Natural killer cell treated with Interleukin-12 subunit alpha and Interleukin-12 subunit beta and Interleukin-15 and Interleukin-18, amount 100 ng/mL, for 72 hours (primary cell): ENCODE data around the gene TMEM181. TPM values are rescaled to one million over a fixed set of nuclear protein-coding genes. Genes with fewer than 3 reads are reported as not detected.
"Not testable (repeated sequence)": the region's sequence is repeated elsewhere in the genome, so short reads cannot be mapped to it uniquely, and the experiment has no call there.

Source experiments
- ATAC-seq, 2 donors: fragments of 150-1000 bp; cut with Tn5 transposase in 1 of 2; sonication (Bioruptor Pico), chemical (Tn5 transposase) in 1 of 2; 2 replicates each; pipeline ENCODE4 v1.10.0; 2021
- DNase-seq: peaks from one replicate; pipeline ENCODE4 v3.0.0; 2022; ENCODE audit warnings: low spot score
- H3K27ac Mint-ChIP-seq, 2 donors: 1 replicate in 1 of 2; 2 replicates in 1 of 2; pipeline ENCODE4 v1.8.0; 2022; ENCODE audit warnings: mixed read lengths in 2 of 2, mild to moderate bottlenecking in 1 of 2, moderate library complexity in 1 of 2
- H3K27me3 Mint-ChIP-seq, 2 donors: 1 replicate in 1 of 2; 2 replicates in 1 of 2; pipeline ENCODE4 v1.8.0; 2022; ENCODE audit warnings: mixed read lengths in 2 of 2
- H3K36me3 Mint-ChIP-seq: one replicate; pipeline ENCODE4 v1.8.0; 2022; ENCODE audit warnings: mixed read lengths
- H3K4me1 Mint-ChIP-seq, 2 donors: 1 replicate in 1 of 2; 2 replicates in 1 of 2; pipeline ENCODE4 v1.8.0; 2022; ENCODE audit warnings: low read depth in 2 of 2, mixed read lengths in 2 of 2, mild to moderate bottlenecking in 1 of 2
- H3K4me3 Mint-ChIP-seq: one replicate; pipeline ENCODE4 v1.8.0; 2022; ENCODE audit warnings: mixed read lengths
- H3K9me3 Mint-ChIP-seq: 2 replicates; pipeline ENCODE4 v1.8.0; 2022; ENCODE audit warnings: mixed read lengths
- total RNA-seq, 2 donors: library from RNA; stranded (reverse); gene quantifications; one replicate each; pipeline ENCODE4 v1.2.3, GENCODE V29; 2022

TMEM181 gene
- total RNA-seq, 2 donors from 2014 or later = 19.6 to 30.9 TPM

DNA sequence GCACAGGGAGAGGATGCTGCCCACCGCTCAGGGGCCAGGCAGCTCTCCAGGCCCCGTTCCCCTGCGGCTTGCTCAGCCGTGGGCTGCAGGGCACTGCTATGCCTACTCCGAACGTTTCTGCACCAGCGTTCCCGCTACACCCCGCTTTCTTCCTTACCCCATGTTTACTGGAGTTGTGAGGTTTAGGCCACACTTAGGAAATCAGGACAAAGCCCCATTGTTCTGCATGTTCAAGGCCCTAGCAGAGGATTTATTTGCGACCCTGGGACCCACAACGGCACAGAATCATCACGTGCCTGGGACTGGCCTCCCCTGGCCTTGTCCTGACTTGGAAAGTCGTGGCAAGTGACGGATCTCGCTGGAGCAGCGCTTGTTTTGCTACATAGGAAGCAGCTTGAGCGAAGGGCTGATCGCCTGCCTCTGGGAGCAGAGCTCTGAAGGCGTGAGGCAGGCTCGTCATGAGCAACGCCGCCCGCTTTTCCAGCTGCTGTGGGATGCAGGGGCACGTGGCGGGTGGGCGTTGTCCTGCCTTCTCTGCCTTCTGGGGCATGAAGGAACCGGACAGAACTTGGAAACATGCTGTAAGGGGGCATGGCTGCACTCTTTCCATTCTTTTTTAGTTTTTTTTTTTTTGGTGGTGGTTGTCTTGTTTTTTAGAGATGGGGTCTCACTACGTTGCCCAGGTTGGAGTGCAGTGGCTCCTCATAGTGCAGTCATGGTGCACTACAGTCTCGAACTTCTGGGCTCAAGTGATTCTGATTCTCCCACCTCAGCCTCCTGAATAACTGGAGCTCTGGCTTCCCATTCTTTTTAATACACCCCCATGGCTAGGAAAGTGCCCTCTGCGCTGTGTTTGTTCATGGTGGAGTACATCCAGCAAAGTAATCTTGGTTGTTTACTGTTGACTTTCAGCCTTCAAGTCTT, 14.6 kb upstream of the TMEM181 start:
- ATAC-seq = no peak
- no peaks in the 10 kb centered on the region for H3K9me3 Mint-ChIP-seq
- no peaks in the 10 kb centered on the region for H3K4me1 Mint-ChIP-seq
- no peak overlapping the region for H3K4me3 Mint-ChIP-seq
- H3K27ac Mint-ChIP-seq = no peak overlapping the region
- no peak for DNase-seq
- H3K36me3 Mint-ChIP-seq = no peaks in the 10 kb centered on the region
- H3K27me3 Mint-ChIP-seq = peaks cover 11 to 14% of the 10 kb centered on the region in 2 donors

GRCh38 chr6:158548418-158549161, 11.3 kb upstream of the TMEM181 start:
- H3K4me3 Mint-ChIP-seq = no peak overlapping the region
- ATAC-seq = no peak
- no peaks in the 10 kb centered on the region for H3K4me1 Mint-ChIP-seq

GRCh38 chr6:158552055-158552795, 7.7 kb upstream of the TMEM181 start:
- no peaks in the 10 kb centered on the region for H3K36me3 Mint-ChIP-seq
- ATAC-seq (no peak), DNase-seq (no peak)
- no peaks in the 10 kb centered on the region for H3K9me3 Mint-ChIP-seq
- H3K27me3 Mint-ChIP-seq = peaks cover 7 to 11% of the 10 kb centered on the region in 2 donors
- no peaks in the 10 kb centered on the region for H3K4me1 Mint-ChIP-seq
- H3K4me3 Mint-ChIP-seq = no peak overlapping the region
- no peak overlapping the region for H3K27ac Mint-ChIP-seq

More at GRCh38 chr6:158548418-158549161, 11.3 kb upstream of the TMEM181 start:
- Mint-ChIP-seq H3K27ac (no peak overlapping the region), H3K9me3 (no peaks in the 10 kb centered on the region), H3K36me3 (no peaks in the 10 kb centered on the region), H3K27me3 (peaks cover 12 to 17% of the 10 kb centered on the region in 2 donors)
- DNase-seq = no peak

DNA sequence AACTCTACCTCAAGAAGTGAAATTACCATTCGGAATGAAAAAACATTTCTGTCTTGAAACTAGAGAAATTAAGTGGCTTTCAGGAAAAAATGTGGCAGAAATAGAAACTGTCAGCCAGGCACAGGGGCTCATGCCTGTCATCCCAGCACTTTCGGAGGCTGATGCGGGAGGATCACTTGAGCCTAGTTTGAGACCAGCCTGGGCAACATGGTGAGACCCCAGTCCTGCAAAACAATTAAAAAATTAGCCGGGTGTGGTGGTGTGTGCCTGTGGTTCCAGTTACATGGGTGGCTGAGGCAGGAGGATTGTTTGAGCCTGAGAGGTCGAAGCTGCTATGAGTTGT, 7.1 kb upstream of the TMEM181 start:
- Mint-ChIP-seq H3K27ac (no peak overlapping the region), H3K4me3 (no peak overlapping the region)

GRCh38 chr6:158554611-158555361, 5.1 kb upstream of the TMEM181 start:
- H3K36me3 Mint-ChIP-seq = no peaks in the 10 kb centered on the region
- no peak overlapping the region for H3K4me3 Mint-ChIP-seq
- peaks cover 0 to 4% of the 10 kb centered on the region in 2 donors for H3K4me1 Mint-ChIP-seq
- peaks cover 6 to 7% of the 10 kb centered on the region in 2 donors for H3K27me3 Mint-ChIP-seq
- no peak overlapping the region for H3K27ac Mint-ChIP-seq
- ATAC-seq (no peak), DNase-seq (no peak)
- no peaks in the 10 kb centered on the region for H3K9me3 Mint-ChIP-seq

More for the DNA sequence above, 7.1 kb upstream of the TMEM181 start:
- Mint-ChIP-seq H3K9me3 (no peaks in the 10 kb centered on the region), H3K27me3 (peaks cover 7 to 11% of the 10 kb centered on the region in 2 donors), H3K4me1 (no peaks in the 10 kb centered on the region), H3K36me3 (no peaks in the 10 kb centered on the region)
- ATAC-seq = no peak
- DNase-seq = no peak

DNA sequence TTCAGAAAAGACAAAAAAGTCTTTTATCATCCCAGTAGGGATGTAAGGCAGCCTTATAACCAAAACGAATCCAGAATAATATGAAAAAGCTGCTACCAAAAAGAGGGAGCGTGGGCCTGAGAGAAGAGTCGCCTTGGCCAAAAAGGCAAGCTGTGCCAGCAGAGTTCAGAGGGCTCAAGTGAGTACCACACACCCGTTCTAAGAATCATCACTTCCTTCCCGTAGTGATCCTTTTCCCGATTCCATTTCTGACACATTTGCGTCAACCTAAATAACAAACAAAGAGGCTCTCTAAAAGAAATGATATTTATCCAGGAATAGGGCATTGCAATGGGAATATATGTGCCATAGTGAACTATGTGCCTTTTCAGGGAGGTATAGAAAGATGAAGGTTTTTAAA, 3.8 kb upstream of the TMEM181 start:
- no peak overlapping the region for H3K27ac Mint-ChIP-seq
- H3K4me1 Mint-ChIP-seq = peaks cover 6 to 10% of the 10 kb centered on the region in 2 donors
- DNase-seq (no peak), ATAC-seq (no peak)
- peaks cover 5% of the 10 kb centered on the region for H3K36me3 Mint-ChIP-seq
- H3K4me3 Mint-ChIP-seq = no peak overlapping the region
- H3K9me3 Mint-ChIP-seq = no peaks in the 10 kb centered on the region
- peaks cover 6 to 7% of the 10 kb centered on the region in 2 donors for H3K27me3 Mint-ChIP-seq

GRCh38 chr6:158557110-158557509, 2.8 kb upstream of the TMEM181 start:
- DNase-seq, ATAC-seq, H3K27ac Mint-ChIP-seq, H3K4me3 Mint-ChIP-seq, H3K36me3 Mint-ChIP-seq, H3K9me3 Mint-ChIP-seq, H3K27me3 Mint-ChIP-seq: not testable (repeated sequence)
- peaks cover 16 to 20% of the 10 kb centered on the region in 2 donors for H3K4me1 Mint-ChIP-seq

DNA sequence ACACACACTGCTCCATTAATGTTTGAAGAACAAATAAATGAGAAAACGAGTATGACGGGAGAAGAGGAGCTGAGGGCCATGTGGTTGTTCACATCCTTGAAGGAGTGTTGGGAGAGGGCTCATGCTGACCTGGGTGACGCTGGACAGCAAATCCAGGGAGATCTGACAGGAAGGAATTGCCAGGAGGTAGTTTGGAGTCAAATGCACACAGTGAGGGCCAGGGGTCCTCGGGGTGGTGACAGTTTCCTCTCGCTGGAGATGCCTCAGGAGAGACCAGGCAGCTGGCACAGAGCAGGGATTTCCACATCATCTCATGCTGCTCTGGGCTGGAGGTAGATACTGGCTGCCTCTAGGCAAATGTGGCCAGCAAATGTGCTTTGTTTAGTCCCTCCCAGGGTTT, 2.0 kb upstream of the TMEM181 start:
- Mint-ChIP-seq H3K27ac (peak overlapping the region in 1 of 2 donors; percentile 61), H3K4me3 (peak overlapping the region; percentile 5)

GRCh38 chr6:158558415-158559306, 1.2 kb upstream of the TMEM181 start:
- Mint-ChIP-seq H3K36me3 (peaks cover 8% of the 10 kb centered on the region), H3K27me3 (peaks cover 0 to 2% of the 10 kb centered on the region in 2 donors), H3K9me3 (no peaks in the 10 kb centered on the region), H3K27ac (peak overlapping the region; percentile 61 to 75), H3K4me1 (peaks cover 26 to 29% of the 10 kb centered on the region in 2 donors), H3K4me3 (peak overlapping the region; percentile 37)
- ATAC-seq (no peak), DNase-seq (no peak)

More for the DNA sequence above, 2.0 kb upstream of the TMEM181 start:
- peaks cover 8% of the 10 kb centered on the region for H3K36me3 Mint-ChIP-seq
- ATAC-seq (no peak), DNase-seq (no peak)
- peaks cover 24 to 28% of the 10 kb centered on the region in 2 donors for H3K4me1 Mint-ChIP-seq
- H3K9me3 Mint-ChIP-seq = no peaks in the 10 kb centered on the region
- H3K27me3 Mint-ChIP-seq = peaks cover 0 to 2% of the 10 kb centered on the region in 2 donors

GRCh38 chr6:158559338-158559894, 475 bp upstream of the TMEM181 start:
- no peak for DNase-seq
- no peak for ATAC-seq
- peak overlapping the region; percentile 99 for H3K4me3 Mint-ChIP-seq
- peaks cover 0 to 2% of the 10 kb centered on the region in 2 donors for H3K27me3 Mint-ChIP-seq
- peaks cover 8% of the 10 kb centered on the region for H3K36me3 Mint-ChIP-seq
- H3K27ac Mint-ChIP-seq = peak overlapping the region; percentile 61 to 75
- H3K4me1 Mint-ChIP-seq = peaks cover 33 to 35% of the 10 kb centered on the region in 2 donors
- H3K9me3 Mint-ChIP-seq = no peaks in the 10 kb centered on the region

DNA sequence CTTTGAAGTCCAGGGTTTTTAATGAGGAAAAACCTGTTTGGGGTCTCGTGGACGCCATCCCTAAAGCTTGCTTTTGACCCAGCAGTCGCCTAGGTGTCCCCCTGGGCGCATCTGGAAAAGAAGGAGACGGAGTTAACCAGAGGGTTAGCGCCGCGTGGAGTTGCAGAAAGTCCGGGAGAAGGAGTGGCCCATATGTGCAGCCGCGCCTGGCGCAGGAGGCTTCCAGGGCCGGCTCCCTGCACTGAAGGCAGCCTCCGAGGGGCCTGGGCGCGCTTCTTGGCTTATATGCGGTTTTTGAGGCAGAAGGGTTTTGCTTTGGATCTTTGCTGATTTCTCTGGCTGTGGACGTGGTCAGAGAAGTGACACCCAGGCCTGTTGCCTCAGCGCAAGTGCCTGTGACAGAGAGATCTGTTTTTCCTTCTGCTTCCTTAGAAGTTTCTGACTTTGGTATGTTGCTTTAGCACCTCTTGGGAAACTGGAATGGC, 987 bp downstream of the TMEM181 start:
- ATAC-seq (peak in 1 of 2 donors; percentile 10), DNase-seq (peak; percentile 59)
- Mint-ChIP-seq H3K27me3 (peaks cover 0 to 2% of the 10 kb centered on the region in 2 donors), H3K4me3 (peak overlapping the region; percentile 99), H3K4me1 (peaks cover 48 to 50% of the 10 kb centered on the region in 2 donors), H3K27ac (peak overlapping the region; percentile 96 to 97), H3K36me3 (peaks cover 8% of the 10 kb centered on the region), H3K9me3 (no peaks in the 10 kb centered on the region)
